NB4 (cell line): ENCODE results near the gene SFSWAP.

Source experiments
- CTCF ChIP-seq: IDR thresholded peaks from one replicate; pipeline ENCODE4 v1.5.1; 2012; ENCODE audit warnings: low read depth, low read length
- MAX ChIP-seq: IDR thresholded peaks from 2 replicates; pipeline ENCODE4 v1.6.1; 2011; ENCODE audit warnings: low read depth, low read length
- MYC ChIP-seq: IDR thresholded peaks from 2 replicates; pipeline ENCODE4 v1.6.1; 2011; ENCODE audit warnings: low read depth, low read length
- POLR2A ChIP-seq: IDR thresholded peaks from 2 replicates; pipeline ENCODE4 v1.6.1; 2011; ENCODE audit warnings: mild to moderate bottlenecking; ENCODE audit not compliant: insufficient read length; ENCODE audit errors: extremely low read depth

DNA sequence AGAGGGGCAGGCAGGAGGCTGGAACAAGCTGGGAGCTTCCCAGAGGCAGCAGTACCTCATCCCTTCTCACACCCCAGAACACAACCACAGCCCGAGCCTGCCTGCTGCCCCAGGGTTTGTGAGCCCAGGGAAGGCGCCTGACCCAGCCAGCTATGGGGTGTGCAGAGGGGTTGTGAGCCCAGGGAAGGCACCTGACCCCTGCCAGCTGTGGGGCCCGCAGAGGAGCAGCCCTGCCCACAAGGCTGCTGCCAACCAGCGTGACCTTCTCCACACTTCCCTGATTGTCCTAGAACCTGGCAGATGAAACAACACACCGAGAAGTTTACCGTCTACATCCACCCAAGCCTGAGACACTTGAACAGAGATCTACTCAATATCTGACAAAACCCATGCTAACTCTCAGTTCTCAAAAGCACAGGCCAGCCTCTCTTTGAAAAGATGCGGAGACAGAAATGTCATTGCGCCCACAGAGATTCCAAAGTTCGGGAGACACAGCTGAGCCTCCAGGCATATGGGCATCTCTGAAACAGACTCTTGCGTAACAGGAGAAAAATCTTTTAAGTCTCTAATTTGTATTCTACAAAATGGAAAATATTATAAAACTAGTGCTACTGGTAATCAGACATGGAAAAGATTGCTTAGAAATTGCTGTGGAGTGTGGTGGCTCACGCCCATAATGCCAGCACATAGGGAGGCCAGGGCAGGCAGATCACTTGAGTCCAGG is 47.3 kb downstream of the SFSWAP start:
- TF ChIP-seq CTCF (no peak), POLR2A (no peak), MYC (no peak), MAX (no peak)
